HUDEP-2 (cell line): ENCODE data around the gene TSSK1B.
"Not testable (repeated sequence)": the region's sequence is repeated elsewhere in the genome, so short reads cannot be mapped to it uniquely, and the experiment has no call there.

Source experiments
- DNase-seq, 76 experiments: peaks; one replicate each; lab custom pipeline; 2025; ENCODE audit not compliant: unreplicated experiment in 76 of 76; lab: John Stamatoyannopoulos, UW

Gene TSSK1B

GRCh38 chr5:113404269-113404668, 30.5 kb downstream of the TSSK1B start:
- DNase-seq = no peak

- DNase-seq = not testable (repeated sequence)
Measured at GRCh38 chr5:113397986-113398385, 36.8 kb downstream of the TSSK1B start.

GRCh38 chr5:113397046-113397445, 37.7 kb downstream of the TSSK1B start:
- DNase-seq = no peak

GRCh38 chr5:113394658-113395057, 40.1 kb downstream of the TSSK1B start:
- no peak for DNase-seq

GRCh38 chr5:113390224-113390623, 44.6 kb downstream of the TSSK1B start:
- no peak for DNase-seq

- DNase-seq = no peak
Measured at GRCh38 chr5:113389116-113389515, 45.7 kb downstream of the TSSK1B start.

GRCh38 chr5:113387844-113388243, 46.9 kb downstream of the TSSK1B start:
- no peak for DNase-seq

GRCh38 chr5:113384782-113385285, 50.0 kb downstream of the TSSK1B start:
- no peak for DNase-seq

GRCh38 chr5:113382731-113383130, 52.1 kb downstream of the TSSK1B start:
- no peak for DNase-seq
